Upper lobe of left lung (tissue), 4 donors: Measurements from ENCODE around the gene MICAL3.

ENCODE experiments used
- EP300 ChIP-seq, 4 donors: sonication (generic); formaldehyde crosslinking; IDR thresholded peaks; one replicate each; pipeline ENCODE4 v1.5.1; 2017; ENCODE audit warnings: antibody characterized with exemption in 4 of 4, control low read depth in 2 of 4
- POLR2A ChIP-seq, 4 donors: fragments of 450-650 bp; IDR thresholded peaks; one replicate each; pipeline ENCODE4 v1.5.1; 2016 to 2017; ENCODE audit warnings: antibody characterized with exemption in 4 of 4, mild to moderate bottlenecking in 2 of 4
- POLR2AphosphoS5 ChIP-seq, 2 donors: sonication (generic); formaldehyde crosslinking; IDR thresholded peaks; one replicate each; pipeline ENCODE4 v1.5.1; 2017; ENCODE audit warnings: antibody characterized with exemption in 2 of 2
- TF ChIP-seq, protein P1 (sequence below), 6 experiments: fragments of 450-650 bp in 4 of 6; fragments of 200-600 bp in 2 of 6; sonication (generic) in 2 of 6; IDR thresholded peaks; one replicate each; pipeline ENCODE4 v1.5.1; 2016 to 2019; ENCODE audit warnings: antibody characterized with exemption in 6 of 6

DNA sequence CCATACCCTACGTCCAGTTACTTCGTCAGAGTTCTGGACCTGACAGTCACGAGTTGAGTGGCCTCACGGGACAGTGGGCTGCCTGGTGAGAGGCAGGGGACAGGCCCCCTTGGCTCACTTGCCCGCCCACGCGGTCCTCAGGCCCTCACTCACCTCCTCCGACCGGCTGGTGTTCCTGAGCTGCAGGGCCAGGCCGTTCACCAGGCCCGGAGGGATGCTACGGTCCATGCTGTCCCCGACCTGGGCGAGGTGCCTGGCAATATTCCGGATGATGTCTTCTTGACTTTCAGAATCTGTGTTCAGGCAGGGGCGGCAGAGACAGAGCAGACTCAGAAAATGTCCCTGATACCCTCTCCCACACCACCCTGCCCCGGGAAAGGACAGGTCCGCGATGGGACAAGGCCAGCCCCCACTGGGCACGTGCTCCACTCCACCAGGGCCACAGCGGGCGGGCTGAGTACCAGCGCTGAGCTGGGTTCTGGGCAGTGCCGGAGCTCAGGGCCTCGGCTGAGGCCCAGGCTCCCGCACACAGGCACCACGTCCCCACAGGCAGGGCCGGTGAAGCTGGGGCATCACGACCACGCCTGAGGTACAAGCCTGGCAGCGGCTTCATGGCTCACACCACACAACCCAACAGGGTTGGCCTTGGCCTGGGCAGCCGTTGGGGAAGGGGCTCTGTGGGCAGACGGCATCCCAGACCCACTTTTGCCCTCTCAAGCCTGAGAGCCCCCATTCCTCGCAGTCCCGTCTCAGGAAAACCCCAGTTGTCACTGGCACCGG lies 285.0 kb downstream of the MICAL3 start:
- TF ChIP-seq, protein P1, sequence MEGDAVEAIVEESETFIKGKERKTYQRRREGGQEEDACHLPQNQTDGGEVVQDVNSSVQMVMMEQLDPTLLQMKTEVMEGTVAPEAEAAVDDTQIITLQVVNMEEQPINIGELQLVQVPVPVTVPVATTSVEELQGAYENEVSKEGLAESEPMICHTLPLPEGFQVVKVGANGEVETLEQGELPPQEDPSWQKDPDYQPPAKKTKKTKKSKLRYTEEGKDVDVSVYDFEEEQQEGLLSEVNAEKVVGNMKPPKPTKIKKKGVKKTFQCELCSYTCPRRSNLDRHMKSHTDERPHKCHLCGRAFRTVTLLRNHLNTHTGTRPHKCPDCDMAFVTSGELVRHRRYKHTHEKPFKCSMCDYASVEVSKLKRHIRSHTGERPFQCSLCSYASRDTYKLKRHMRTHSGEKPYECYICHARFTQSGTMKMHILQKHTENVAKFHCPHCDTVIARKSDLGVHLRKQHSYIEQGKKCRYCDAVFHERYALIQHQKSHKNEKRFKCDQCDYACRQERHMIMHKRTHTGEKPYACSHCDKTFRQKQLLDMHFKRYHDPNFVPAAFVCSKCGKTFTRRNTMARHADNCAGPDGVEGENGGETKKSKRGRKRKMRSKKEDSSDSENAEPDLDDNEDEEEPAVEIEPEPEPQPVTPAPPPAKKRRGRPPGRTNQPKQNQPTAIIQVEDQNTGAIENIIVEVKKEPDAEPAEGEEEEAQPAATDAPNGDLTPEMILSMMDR (IDR thresholded peaks at IDR 0.05) = no peak
- no peak for TF ChIP-seq POLR2A (IDR thresholded peaks at IDR 0.05)
- TF ChIP-seq POLR2AphosphoS5 (IDR thresholded peaks at IDR 0.05) = no peak
- no peak for TF ChIP-seq EP300 (IDR thresholded peaks at IDR 0.05)
